HUES64 (cell line): ENCODE results near the gene ARFGEF3.

Source experiments
- H3K27ac ChIP-seq: 2 replicates; pipeline ENCODE4 v1.7.0; 2013; ENCODE audit warnings: low read depth, low read length, inconsistent platforms
- H3K27me3 ChIP-seq: 2 replicates; pipeline ENCODE4 v1.6.1; 2013; ENCODE audit warnings: mild to moderate bottlenecking, low read length; ENCODE audit not compliant: insufficient read depth
- H3K36me3 ChIP-seq: 2 replicates; pipeline ENCODE4 v1.6.1; 2013; ENCODE audit warnings: mild to moderate bottlenecking, low read length; ENCODE audit not compliant: insufficient read depth
- H3K4me1 ChIP-seq: 2 replicates; pipeline ENCODE4 v1.6.1; 2013; ENCODE audit warnings: mild to moderate bottlenecking, low read length, moderate library complexity; ENCODE audit not compliant: insufficient read depth
- H3K4me3 ChIP-seq: 2 replicates; pipeline ENCODE4 v1.5.1; 2013; ENCODE audit warnings: mild to moderate bottlenecking, low read length, moderate library complexity
- H3K9ac ChIP-seq: 2 replicates; pipeline ENCODE4 v1.6.1; 2013; ENCODE audit warnings: mild to moderate bottlenecking, low read depth, low read length
- H3K9me3 ChIP-seq: 2 replicates; pipeline ENCODE4 v1.6.1; 2013; ENCODE audit warnings: low read depth, low read length; ENCODE audit not compliant: insufficient read depth
- WGBS: fragments of 150-250, 120-280 bp; methylation state at CpG from one replicate; pipeline ENCODE4 v1.1.7; 2013; ENCODE audit warnings: missing lambda C conversion rate; 5-methylcytosine and 5-hydroxymethylcytosine counted together

Gene ARFGEF3

DNA sequence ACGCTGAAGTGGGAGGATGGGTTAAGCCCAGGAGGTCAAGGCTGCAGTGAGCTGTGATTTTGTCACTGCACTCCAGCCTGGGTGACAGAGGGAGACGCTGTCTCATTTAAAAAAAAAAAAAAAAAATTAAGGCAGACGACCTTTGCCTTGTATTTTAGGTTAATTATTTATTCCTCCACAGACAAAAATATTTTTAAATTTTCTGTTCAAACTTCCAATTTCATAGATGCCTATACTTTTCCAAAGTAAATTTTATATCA is 209.6 kb downstream of the ARFGEF3 start:
- H3K4me3 ChIP-seq: no peak overlapping the region
- no peak overlapping the region for H3K27ac ChIP-seq
- 79% methylated on average over 1 of the region's 3 CpGs for WGBS
- H3K27me3 ChIP-seq: no peaks in the 10 kb centered on the region
- H3K9ac ChIP-seq: no peak overlapping the region
- H3K4me1 ChIP-seq: no peaks in the 10 kb centered on the region
- no peaks in the 10 kb centered on the region for H3K36me3 ChIP-seq
- no peaks in the 10 kb centered on the region for H3K9me3 ChIP-seq

DNA sequence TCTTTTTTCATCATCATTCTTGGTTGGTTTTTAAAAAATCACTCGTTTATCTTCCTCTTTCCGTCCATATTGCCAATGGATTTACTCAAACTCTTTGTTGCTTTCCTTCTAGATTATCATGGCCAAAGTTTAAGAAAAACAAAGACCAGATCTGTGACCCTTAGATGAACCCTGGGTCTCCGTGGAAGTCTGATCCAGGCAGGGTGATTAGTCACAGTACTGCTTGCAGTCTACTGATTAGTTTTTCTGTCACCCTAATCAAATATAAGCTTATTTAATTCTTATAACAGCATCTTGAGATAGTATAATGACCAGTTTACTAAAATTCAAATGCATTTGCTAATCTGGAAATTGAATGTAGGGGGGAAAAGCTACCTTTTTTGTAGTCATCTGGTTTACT is 210.0 kb downstream of the ARFGEF3 start:
- H3K27ac ChIP-seq: no peak overlapping the region
- 60% methylated on average over 3 of the region's 3 CpGs for WGBS

DNA sequence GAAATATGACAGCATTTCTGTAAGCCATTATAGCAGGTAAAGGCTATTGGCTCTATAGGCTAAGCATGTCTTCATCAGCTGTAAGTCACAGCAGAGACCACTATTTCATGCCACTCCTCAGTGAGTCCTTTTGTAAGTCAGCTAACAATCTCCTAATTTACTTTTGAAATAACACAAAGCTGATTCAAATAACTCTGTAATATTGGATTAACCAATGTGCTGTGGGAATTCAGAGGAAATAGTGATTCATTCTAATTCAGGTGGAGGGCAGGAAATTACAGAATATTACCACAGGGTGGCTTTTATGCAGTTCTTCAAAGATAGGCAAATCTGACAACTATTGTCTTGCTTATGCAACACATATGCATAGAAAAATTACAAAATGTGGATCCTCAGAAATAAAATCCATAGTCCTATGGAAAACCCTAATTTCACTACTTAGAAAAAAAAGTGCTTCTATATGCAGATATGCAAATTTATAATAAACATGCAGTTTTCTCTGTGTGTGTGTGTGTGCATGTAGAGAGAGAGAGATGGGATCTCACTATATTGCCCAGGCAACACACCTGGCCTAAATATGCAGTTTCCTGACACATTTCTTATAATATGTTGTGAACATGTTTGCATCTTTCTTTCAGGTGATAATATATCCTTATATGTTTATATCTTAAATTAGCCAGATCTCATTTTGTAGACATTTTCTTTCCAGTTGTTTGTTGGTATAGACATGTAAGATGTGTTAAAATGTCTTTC is 211.1 kb downstream of the ARFGEF3 start:
- Histone ChIP-seq H3K4me3 (no peak overlapping the region), H3K9ac (no peak overlapping the region), H3K9me3 (no peaks in the 10 kb centered on the region), H3K36me3 (no peaks in the 10 kb centered on the region), H3K27ac (no peak overlapping the region), H3K27me3 (no peaks in the 10 kb centered on the region), H3K4me1 (peaks cover 3% of the 10 kb centered on the region; the same call in 1 of the 2 replicates)

More for the DNA sequence above, 210.0 kb downstream of the ARFGEF3 start:
- Histone ChIP-seq H3K36me3 (no peaks in the 10 kb centered on the region), H3K9me3 (no peaks in the 10 kb centered on the region), H3K4me1 (no peaks in the 10 kb centered on the region), H3K9ac (no peak overlapping the region), H3K27me3 (no peaks in the 10 kb centered on the region), H3K4me3 (no peak overlapping the region)

DNA sequence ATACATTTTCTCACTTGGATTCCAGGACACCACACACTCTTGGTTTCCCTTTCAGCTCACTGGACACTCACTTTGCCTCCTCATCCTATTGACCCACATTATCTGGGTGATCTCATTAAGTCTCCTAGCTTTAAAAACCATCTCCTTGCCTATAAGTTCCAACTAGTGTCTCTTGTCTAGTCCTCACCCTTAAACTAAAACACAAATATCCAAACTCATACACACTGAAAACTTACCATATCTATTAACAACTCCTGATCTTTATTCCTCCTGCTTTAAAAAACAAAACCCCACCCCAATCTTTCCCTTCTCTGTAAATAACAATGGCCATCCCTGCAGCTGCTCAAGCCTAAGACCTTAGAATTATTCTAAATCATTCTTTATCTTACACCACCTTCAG is 212.5 kb downstream of the ARFGEF3 start:
- peaks cover 14% of the 10 kb centered on the region for H3K4me1 ChIP-seq
- no peak overlapping the region for H3K9ac ChIP-seq
- no peak overlapping the region for H3K4me3 ChIP-seq
- H3K27me3 ChIP-seq: no peaks in the 10 kb centered on the region
- H3K36me3 ChIP-seq: no peaks in the 10 kb centered on the region
- no peaks in the 10 kb centered on the region for H3K9me3 ChIP-seq
- no peak overlapping the region for H3K27ac ChIP-seq

DNA sequence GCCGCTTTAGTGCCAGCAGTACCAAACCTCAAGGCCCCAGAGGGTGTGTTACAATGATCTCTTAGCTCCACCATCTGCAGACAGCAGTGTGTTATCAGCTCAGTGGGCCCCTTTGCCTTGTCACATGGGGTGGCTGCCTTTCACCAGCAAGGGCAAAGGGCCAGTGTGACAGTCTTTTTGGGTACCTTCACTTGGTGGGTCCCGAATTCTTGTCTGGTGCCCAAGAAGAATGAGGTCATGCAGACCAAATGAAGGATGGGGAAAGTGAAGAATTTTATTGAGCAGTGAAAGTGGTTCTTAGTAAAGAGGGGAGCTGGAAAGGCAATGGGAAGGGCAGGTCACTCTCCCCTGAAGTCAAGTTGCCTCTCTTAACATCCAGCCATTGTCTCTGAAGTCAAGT is 213.1 kb downstream of the ARFGEF3 start:
- Histone ChIP-seq H3K36me3 (no peaks in the 10 kb centered on the region), H3K27ac (no peak overlapping the region), H3K9me3 (no peaks in the 10 kb centered on the region), H3K9ac (no peak overlapping the region), H3K27me3 (no peaks in the 10 kb centered on the region), H3K4me3 (no peak overlapping the region), H3K4me1 (peaks cover 14% of the 10 kb centered on the region)
- 92% methylated on average over 2 of the region's 2 CpGs for WGBS

DNA sequence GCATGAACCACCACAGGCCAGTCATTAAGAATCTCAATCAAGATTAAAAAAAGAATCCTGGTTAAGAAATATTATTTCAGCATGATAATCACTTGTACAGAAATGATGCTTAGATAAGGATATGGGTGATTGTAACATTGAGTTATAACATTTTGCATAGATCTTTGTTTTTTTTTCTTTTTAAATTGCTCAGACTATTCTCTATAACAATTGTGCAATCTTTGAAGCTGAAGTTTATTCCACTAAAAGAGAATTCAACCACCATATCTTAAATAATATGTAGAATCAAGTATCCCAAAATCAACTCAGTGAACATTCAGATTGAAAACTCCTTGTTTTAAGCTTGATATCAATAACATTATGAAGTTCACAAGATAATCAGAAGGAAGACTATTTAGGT is 215.3 kb downstream of the ARFGEF3 start:
- no peak overlapping the region for H3K9ac ChIP-seq
- H3K36me3 ChIP-seq: no peaks in the 10 kb centered on the region
- H3K27ac ChIP-seq: no peak overlapping the region
- peaks cover 14% of the 10 kb centered on the region for H3K4me1 ChIP-seq
- H3K27me3 ChIP-seq: no peaks in the 10 kb centered on the region
- no peaks in the 10 kb centered on the region for H3K9me3 ChIP-seq
- no peak overlapping the region for H3K4me3 ChIP-seq

DNA sequence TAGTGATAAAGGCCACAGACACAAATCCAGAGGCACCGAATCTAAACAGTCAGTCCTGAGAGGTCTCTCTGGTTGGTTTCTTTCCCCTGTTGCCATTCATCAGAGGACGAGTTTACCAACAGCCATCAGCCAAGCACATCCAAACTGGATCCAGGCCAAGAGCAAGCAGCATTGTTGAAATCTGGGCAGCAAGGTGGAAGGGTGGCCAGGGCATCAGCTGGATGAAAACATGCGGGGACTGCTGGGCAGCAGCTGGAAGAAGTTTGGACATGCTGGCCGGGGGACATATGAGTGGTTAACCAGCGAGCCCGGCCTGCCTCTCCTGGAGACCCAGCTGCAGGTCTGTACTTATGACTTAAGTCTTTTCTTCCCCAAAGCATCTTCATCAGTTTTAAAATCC is 216.1 kb downstream of the ARFGEF3 start, which contains the start of gene SMIM28:
TSS of gene SMIM28 (plus strand) at position 62 of the 400 bp plus-strand sequence. CDS start at position 230, 168 bp downstream.
- H3K4me1 ChIP-seq: peaks cover 14% of the 10 kb centered on the region
- H3K9me3 ChIP-seq: no peaks in the 10 kb centered on the region
- no peaks in the 10 kb centered on the region for H3K36me3 ChIP-seq
- H3K4me3 ChIP-seq: no peak within 1 kb of the TSS
- no peaks in the 10 kb centered on the region for H3K27me3 ChIP-seq
- no peak within 1 kb of the TSS for H3K27ac ChIP-seq
- H3K9ac ChIP-seq: no peak within 1 kb of the TSS
- 93% methylated on average over 6 of the region's 6 CpGs for WGBS

DNA sequence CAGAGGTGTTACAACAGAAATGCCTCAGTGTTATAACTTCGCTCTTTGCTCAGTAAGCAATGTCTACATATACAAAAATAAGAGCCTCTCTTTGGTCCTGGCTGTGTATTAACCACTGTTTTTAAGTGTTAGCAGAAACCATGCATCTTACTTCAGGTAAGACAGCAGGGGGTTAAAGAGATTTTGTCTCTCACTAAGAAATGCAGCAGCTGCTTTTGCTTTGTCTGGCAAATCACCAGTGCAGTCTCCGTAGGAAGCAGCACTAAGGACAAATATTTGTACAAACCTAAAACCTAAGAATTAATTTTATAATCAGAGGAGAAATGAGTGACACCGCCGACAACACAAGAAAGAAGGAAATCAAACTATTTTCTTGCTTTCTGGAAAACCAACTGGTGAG is 216.7 kb downstream of the ARFGEF3 start:
- Histone ChIP-seq H3K27ac (no peak overlapping the region), H3K27me3 (no peaks in the 10 kb centered on the region), H3K9ac (no peak overlapping the region), H3K4me3 (no peak overlapping the region), H3K9me3 (no peaks in the 10 kb centered on the region), H3K36me3 (no peaks in the 10 kb centered on the region), H3K4me1 (peaks cover 14% of the 10 kb centered on the region)
- WGBS: 75% methylated on average over 1 of the region's 4 CpGs

DNA sequence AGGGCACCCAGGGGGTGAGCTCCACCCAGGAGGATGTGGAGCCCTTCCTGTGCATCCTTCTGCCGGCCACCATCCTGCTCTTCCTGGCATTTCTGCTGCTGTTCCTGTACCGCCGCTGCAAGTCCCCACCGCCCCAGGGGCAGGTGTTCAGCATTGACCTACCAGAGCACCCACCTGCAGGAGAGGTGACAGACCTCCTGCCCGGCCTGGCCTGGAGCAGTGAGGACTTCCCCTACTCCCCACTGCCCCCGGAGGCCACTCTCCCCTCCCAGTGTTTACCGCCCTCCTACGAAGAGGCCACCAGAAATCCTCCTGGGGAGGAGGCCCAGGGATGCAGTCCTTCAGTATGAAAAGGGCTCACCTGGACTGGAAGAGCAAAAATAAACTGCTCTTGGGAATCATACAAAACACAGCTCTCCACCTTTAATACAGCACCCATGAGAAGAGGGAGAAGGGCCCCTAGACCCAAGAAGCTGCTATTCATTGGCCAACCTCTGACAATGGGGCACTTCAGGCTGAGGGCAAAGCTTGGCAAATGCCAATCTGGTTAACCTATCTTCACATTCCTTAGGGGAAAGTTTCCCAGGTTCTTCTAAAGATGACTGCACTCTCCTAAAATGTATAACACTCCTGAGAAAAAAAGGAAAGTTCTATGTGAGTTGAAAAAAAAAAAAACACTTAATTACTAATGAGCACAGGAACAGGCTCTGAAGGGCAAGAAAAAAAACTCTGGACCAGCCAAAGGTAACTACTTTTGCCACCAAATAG is 220.9 kb downstream of the ARFGEF3 start:
- H3K27ac ChIP-seq: no peak overlapping the region

DNA sequence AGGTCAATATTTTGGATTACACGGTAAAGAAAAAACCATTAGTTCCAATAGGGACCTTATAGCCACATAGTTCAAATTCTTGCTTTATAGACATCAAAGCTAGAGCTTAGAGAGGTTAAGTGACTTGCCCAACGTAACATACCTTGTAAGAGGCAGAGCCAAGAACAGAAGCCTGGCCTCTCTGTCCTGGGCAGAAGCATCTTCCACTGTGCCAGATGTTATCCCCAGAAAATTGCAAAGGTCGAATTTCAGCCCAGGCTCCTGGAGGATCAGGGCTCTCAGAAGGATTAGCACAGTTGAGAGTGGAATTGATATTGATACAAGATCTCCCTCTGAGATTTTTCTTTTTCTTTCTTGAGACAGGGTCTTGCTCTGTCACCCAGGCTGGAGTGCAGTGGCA is 222.0 kb downstream of the ARFGEF3 start:
- Histone ChIP-seq H3K4me3 (no peak overlapping the region), H3K4me1 (peaks cover 8% of the 10 kb centered on the region), H3K9ac (no peak overlapping the region), H3K27ac (no peak overlapping the region), H3K9me3 (no peaks in the 10 kb centered on the region), H3K27me3 (no peaks in the 10 kb centered on the region), H3K36me3 (no peaks in the 10 kb centered on the region)
- 69% methylated on average over 3 of the region's 3 CpGs for WGBS

More for the DNA sequence above, 220.9 kb downstream of the ARFGEF3 start:
- Histone ChIP-seq H3K4me3 (no peak overlapping the region), H3K9ac (no peak overlapping the region), H3K4me1 (peaks cover 13% of the 10 kb centered on the region), H3K9me3 (no peaks in the 10 kb centered on the region), H3K27me3 (no peaks in the 10 kb centered on the region), H3K36me3 (no peaks in the 10 kb centered on the region)
- WGBS: 79% methylated on average over 8 of the region's 8 CpGs

DNA sequence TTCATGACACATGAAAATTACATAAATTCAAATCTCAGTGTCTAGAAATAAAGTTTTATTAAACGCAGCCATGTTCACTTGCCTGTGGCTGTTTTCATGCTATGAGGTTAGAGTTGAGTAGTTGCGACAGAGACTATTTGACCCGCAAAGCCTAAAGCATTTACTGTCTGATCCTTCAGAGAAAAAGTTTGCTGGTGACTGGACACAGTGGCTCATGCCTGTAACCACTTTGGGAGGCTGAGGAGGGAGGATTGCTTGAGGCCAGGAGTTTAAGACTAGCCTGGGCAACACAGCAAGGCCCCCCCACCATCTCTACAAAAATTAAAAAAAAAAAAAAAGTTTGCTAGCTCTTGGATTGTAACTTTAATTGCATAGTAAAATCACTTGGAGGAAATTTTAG is 225.2 kb downstream of the ARFGEF3 start:
- H3K36me3 ChIP-seq: no peaks in the 10 kb centered on the region
- 96% methylated on average over 3 of the region's 3 CpGs for WGBS
- H3K4me1 ChIP-seq: peaks cover 13% of the 10 kb centered on the region
- no peak overlapping the region for H3K27ac ChIP-seq
- H3K4me3 ChIP-seq: no peak overlapping the region
- H3K9ac ChIP-seq: no peak overlapping the region
- H3K27me3 ChIP-seq: no peaks in the 10 kb centered on the region
- H3K9me3 ChIP-seq: no peaks in the 10 kb centered on the region
